Measurements from ENCODE around the gene BTD.

Gene BTD

GRCh38 chr3:15649341-15649740 is 47.8 kb downstream of the BTD start:
- no peak overlapping the region for H3K4me3 ChIP-seq (ENCODE audit: insufficient read depth, low read depth, low read length, poor library complexity, severe bottlenecking)
- H3K4me1 ChIP-seq (ENCODE audit: control insufficient read depth, insufficient read depth, low read length, poor library complexity, severe bottlenecking): peaks cover 30% of the 10 kb centered on the region
- DNase-seq: no peak
- H3K27me3 ChIP-seq (replicated peaks; ENCODE audit: control insufficient read depth, insufficient read depth, low read length, poor library complexity, severe bottlenecking): no peaks in the 10 kb centered on the region
- H3K9me3 ChIP-seq (ENCODE audit: control insufficient read depth, low read length): no peaks in the 10 kb centered on the region
- H3K27ac ChIP-seq (ENCODE audit: insufficient read depth, low read length, poor library complexity, severe bottlenecking): no peak overlapping the region
- H3K36me3 ChIP-seq (ENCODE audit: control insufficient read depth, insufficient read depth, low read length): no peaks in the 10 kb centered on the region

- DNase-seq: no peak
- Histone ChIP-seq H3K4me3 (ENCODE audit: insufficient read depth, low read depth, low read length, poor library complexity, severe bottlenecking) (no peak overlapping the region), H3K9me3 (ENCODE audit: control insufficient read depth, low read length) (no peaks in the 10 kb centered on the region), H3K4me1 (ENCODE audit: control insufficient read depth, insufficient read depth, low read length, poor library complexity, severe bottlenecking) (peaks cover 30% of the 10 kb centered on the region), H3K36me3 (ENCODE audit: control insufficient read depth, insufficient read depth, low read length) (no peaks in the 10 kb centered on the region), H3K27ac (ENCODE audit: insufficient read depth, low read length, poor library complexity, severe bottlenecking) (no peak overlapping the region), H3K27me3 (replicated peaks; ENCODE audit: control insufficient read depth, insufficient read depth, low read length, poor library complexity, severe bottlenecking) (no peaks in the 10 kb centered on the region)
These were observed 48.3 kb downstream of the BTD start for GRCh38 chr3:15649858-15650257.

- Histone ChIP-seq H3K36me3 (ENCODE audit: control insufficient read depth, insufficient read depth, low read length) (no peaks in the 10 kb centered on the region), H3K4me3 (ENCODE audit: insufficient read depth, low read depth, low read length, poor library complexity, severe bottlenecking) (no peak overlapping the region), H3K27me3 (replicated peaks; ENCODE audit: control insufficient read depth, insufficient read depth, low read length, poor library complexity, severe bottlenecking) (no peaks in the 10 kb centered on the region), H3K9me3 (ENCODE audit: control insufficient read depth, low read length) (peaks cover 4% of the 10 kb centered on the region), H3K27ac (ENCODE audit: insufficient read depth, low read length, poor library complexity, severe bottlenecking) (no peak overlapping the region), H3K4me1 (ENCODE audit: control insufficient read depth, insufficient read depth, low read length, poor library complexity, severe bottlenecking) (peaks cover 26% of the 10 kb centered on the region)
- no peak for DNase-seq
These were observed 49.9 kb downstream of the BTD start for GRCh38 chr3:15651396-15651795.

- H3K27ac ChIP-seq (ENCODE audit: insufficient read depth, low read length, poor library complexity, severe bottlenecking): no peak overlapping the region
- no peak overlapping the region for H3K4me3 ChIP-seq (ENCODE audit: insufficient read depth, low read depth, low read length, poor library complexity, severe bottlenecking)
- peaks cover 19% of the 10 kb centered on the region for H3K9me3 ChIP-seq (ENCODE audit: control insufficient read depth, low read length)
- peaks cover 11% of the 10 kb centered on the region for H3K4me1 ChIP-seq (ENCODE audit: control insufficient read depth, insufficient read depth, low read length, poor library complexity, severe bottlenecking)
- H3K36me3 ChIP-seq (ENCODE audit: control insufficient read depth, insufficient read depth, low read length): no peaks in the 10 kb centered on the region
- DNase-seq: no peak
- no peaks in the 10 kb centered on the region for H3K27me3 ChIP-seq (replicated peaks; ENCODE audit: control insufficient read depth, insufficient read depth, low read length, poor library complexity, severe bottlenecking)
These were observed 51.8 kb downstream of the BTD start for GRCh38 chr3:15653321-15653720.

- H3K4me3 ChIP-seq (ENCODE audit: insufficient read depth, low read depth, low read length, poor library complexity, severe bottlenecking): no peak overlapping the region
- H3K36me3 ChIP-seq (ENCODE audit: control insufficient read depth, insufficient read depth, low read length): no peaks in the 10 kb centered on the region
- no peak overlapping the region for H3K27ac ChIP-seq (ENCODE audit: insufficient read depth, low read length, poor library complexity, severe bottlenecking)
- H3K9me3 ChIP-seq (ENCODE audit: control insufficient read depth, low read length): peaks cover 19% of the 10 kb centered on the region
- peaks cover 4% of the 10 kb centered on the region for H3K4me1 ChIP-seq (ENCODE audit: control insufficient read depth, insufficient read depth, low read length, poor library complexity, severe bottlenecking)
- H3K27me3 ChIP-seq (replicated peaks; ENCODE audit: control insufficient read depth, insufficient read depth, low read length, poor library complexity, severe bottlenecking): no peaks in the 10 kb centered on the region
- DNase-seq: no peak
These were observed 52.6 kb downstream of the BTD start for GRCh38 chr3:15654127-15654526.

GRCh38 chr3:15654891-15655290 is 53.3 kb downstream of the BTD start:
- no peaks in the 10 kb centered on the region for H3K27me3 ChIP-seq (replicated peaks; ENCODE audit: control insufficient read depth, insufficient read depth, low read length, poor library complexity, severe bottlenecking)
- H3K27ac ChIP-seq (ENCODE audit: insufficient read depth, low read length, poor library complexity, severe bottlenecking): no peak overlapping the region
- no peak for DNase-seq
- H3K36me3 ChIP-seq (ENCODE audit: control insufficient read depth, insufficient read depth, low read length): no peaks in the 10 kb centered on the region
- H3K4me1 ChIP-seq (ENCODE audit: control insufficient read depth, insufficient read depth, low read length, poor library complexity, severe bottlenecking): peaks cover 9% of the 10 kb centered on the region
- no peak overlapping the region for H3K4me3 ChIP-seq (ENCODE audit: insufficient read depth, low read depth, low read length, poor library complexity, severe bottlenecking)
- H3K9me3 ChIP-seq (ENCODE audit: control insufficient read depth, low read length): peaks cover 19% of the 10 kb centered on the region

- Histone ChIP-seq H3K27me3 (replicated peaks; ENCODE audit: control insufficient read depth, insufficient read depth, low read length, poor library complexity, severe bottlenecking) (no peaks in the 10 kb centered on the region), H3K4me1 (ENCODE audit: control insufficient read depth, insufficient read depth, low read length, poor library complexity, severe bottlenecking) (peaks cover 11% of the 10 kb centered on the region), H3K4me3 (ENCODE audit: insufficient read depth, low read depth, low read length, poor library complexity, severe bottlenecking) (no peak overlapping the region), H3K9me3 (ENCODE audit: control insufficient read depth, low read length) (peaks cover 19% of the 10 kb centered on the region), H3K36me3 (ENCODE audit: control insufficient read depth, insufficient read depth, low read length) (no peaks in the 10 kb centered on the region), H3K27ac (ENCODE audit: insufficient read depth, low read length, poor library complexity, severe bottlenecking) (no peak overlapping the region)
- no peak for DNase-seq
These were observed 54.8 kb downstream of the BTD start for GRCh38 chr3:15656342-15656741.

- H3K9me3 ChIP-seq (ENCODE audit: control insufficient read depth, low read length): peaks cover 19% of the 10 kb centered on the region
- peaks cover 11% of the 10 kb centered on the region for H3K4me1 ChIP-seq (ENCODE audit: control insufficient read depth, insufficient read depth, low read length, poor library complexity, severe bottlenecking)
- H3K27me3 ChIP-seq (replicated peaks; ENCODE audit: control insufficient read depth, insufficient read depth, low read length, poor library complexity, severe bottlenecking): no peaks in the 10 kb centered on the region
- H3K27ac ChIP-seq (ENCODE audit: insufficient read depth, low read length, poor library complexity, severe bottlenecking): no peak overlapping the region
- H3K4me3 ChIP-seq (ENCODE audit: insufficient read depth, low read depth, low read length, poor library complexity, severe bottlenecking): no peak overlapping the region
- no peak for DNase-seq
- H3K36me3 ChIP-seq (ENCODE audit: control insufficient read depth, insufficient read depth, low read length): no peaks in the 10 kb centered on the region
These were observed 55.5 kb downstream of the BTD start for GRCh38 chr3:15657016-15657415.

- Histone ChIP-seq H3K36me3 (ENCODE audit: control insufficient read depth, insufficient read depth, low read length) (no peaks in the 10 kb centered on the region), H3K4me1 (ENCODE audit: control insufficient read depth, insufficient read depth, low read length, poor library complexity, severe bottlenecking) (peaks cover 11% of the 10 kb centered on the region), H3K27me3 (replicated peaks; ENCODE audit: control insufficient read depth, insufficient read depth, low read length, poor library complexity, severe bottlenecking) (no peaks in the 10 kb centered on the region), H3K4me3 (ENCODE audit: insufficient read depth, low read depth, low read length, poor library complexity, severe bottlenecking) (no peak overlapping the region), H3K27ac (ENCODE audit: insufficient read depth, low read length, poor library complexity, severe bottlenecking) (no peak overlapping the region), H3K9me3 (ENCODE audit: control insufficient read depth, low read length) (peaks cover 19% of the 10 kb centered on the region)
- DNase-seq: no peak
These were observed 57.9 kb downstream of the BTD start for GRCh38 chr3:15659254-15659975.

GRCh38 chr3:15660055-15660935 is 58.8 kb downstream of the BTD start:
- DNase-seq: no peak
- Histone ChIP-seq H3K4me1 (ENCODE audit: control insufficient read depth, insufficient read depth, low read length, poor library complexity, severe bottlenecking) (peaks cover 11% of the 10 kb centered on the region), H3K9me3 (ENCODE audit: control insufficient read depth, low read length) (peaks cover 19% of the 10 kb centered on the region), H3K27ac (ENCODE audit: insufficient read depth, low read length, poor library complexity, severe bottlenecking) (no peak overlapping the region), H3K4me3 (ENCODE audit: insufficient read depth, low read depth, low read length, poor library complexity, severe bottlenecking) (no peak overlapping the region), H3K27me3 (replicated peaks; ENCODE audit: control insufficient read depth, insufficient read depth, low read length, poor library complexity, severe bottlenecking) (no peaks in the 10 kb centered on the region), H3K36me3 (ENCODE audit: control insufficient read depth, insufficient read depth, low read length) (no peaks in the 10 kb centered on the region)

Measured in effector memory CD4-positive, alpha-beta T cell (primary cell).